ENCODE data around the gene MCRS1.
A peak's percentile ranks its signal among the peaks of the same experiment; 100 is the strongest.

MCRS1 gene

GRCh38 chr12:49556391-49557186 is 11.4 kb downstream of the MCRS1 start:
- DNase-seq (ENCODE audit: low spot score): no peak

DNA sequence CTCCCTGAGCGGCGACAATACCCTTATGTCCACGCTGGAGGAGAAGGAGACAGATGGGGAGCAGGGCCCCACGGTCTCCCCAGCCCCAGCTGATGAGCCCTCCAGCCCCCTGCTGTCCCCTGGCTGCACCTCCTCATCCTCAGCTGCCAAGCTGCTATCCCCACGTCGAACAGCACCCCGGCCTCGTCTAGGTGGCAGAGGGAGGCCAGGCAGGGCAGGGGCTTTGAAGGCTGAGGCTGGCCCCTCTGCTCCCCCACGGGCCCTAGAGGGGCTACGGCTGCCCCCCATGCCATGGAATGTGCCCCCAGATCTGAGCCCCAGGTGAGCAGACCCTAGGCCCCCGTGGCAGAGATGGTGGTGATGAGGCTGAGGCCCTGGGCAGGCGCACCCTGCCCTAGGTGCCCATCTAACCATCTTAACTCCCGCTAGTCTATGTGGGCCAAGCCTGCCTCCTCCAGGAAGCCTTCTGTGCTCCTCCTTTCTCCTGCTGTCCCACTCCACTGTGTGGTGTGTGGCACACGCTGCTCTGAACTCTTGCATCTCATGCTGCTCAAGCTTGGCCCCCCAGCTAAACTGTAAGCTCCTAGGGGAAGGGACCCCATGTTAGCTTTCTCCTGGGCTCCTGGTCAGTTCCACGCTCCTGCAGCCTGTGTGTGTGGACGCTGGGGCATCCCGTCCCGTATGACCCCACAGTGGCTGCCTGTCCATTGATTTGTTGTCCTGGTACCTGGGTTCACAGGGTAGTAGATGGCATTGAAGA is 12.1 kb downstream of the MCRS1 start:
- no peak for DNase-seq (ENCODE audit: low spot score)

DNA sequence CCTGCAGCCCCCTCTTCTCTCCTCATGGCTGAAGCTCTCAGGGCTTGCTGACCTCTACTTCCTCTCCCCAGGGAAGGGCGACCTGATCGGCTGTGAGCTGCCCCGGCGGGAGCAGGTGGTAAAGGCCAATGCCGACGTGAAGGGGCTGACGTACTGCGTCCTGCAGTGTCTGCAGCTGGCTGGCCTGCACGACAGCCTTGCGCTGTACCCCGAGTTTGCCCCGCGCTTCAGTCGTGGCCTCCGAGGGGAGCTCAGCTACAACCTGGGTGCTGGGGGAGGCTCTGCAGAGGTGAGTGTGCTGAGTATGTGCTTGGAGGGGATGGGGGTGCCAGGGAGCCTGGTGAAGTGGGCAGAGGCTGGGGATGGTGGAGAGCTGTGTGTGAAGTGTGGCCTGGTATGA is 13.7 kb downstream of the MCRS1 start:
- DNase-seq (ENCODE audit: low spot score): no peak

- DNase-seq (ENCODE audit: low spot score): peak; percentile 53
Measured at GRCh38 chr12:49553512-49554088, 14.3 kb downstream of the MCRS1 start.

DNA sequence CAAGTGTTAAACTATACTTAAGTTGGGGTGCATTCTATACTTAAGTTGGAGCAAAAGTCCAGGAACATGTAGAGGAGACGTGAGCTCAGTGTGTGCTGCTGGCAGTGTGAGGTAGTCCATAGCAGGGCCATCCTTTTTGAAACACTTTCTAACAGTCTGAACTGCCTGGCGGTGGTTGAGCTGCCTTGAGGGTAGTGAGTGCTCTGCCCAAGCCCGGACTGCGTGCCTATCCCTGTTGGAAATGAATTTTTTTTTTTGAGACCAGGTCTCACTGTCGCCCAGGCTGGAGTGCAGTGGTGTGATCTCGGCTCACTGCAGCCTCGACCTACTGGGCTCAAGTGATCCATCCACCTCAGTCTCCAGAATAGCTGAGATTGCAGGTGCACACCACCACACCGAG is 15.0 kb downstream of the MCRS1 start:
- no peak for DNase-seq (ENCODE audit: low spot score)

- no peak for DNase-seq (ENCODE audit: low spot score)
Measured at GRCh38 chr12:49552425-49552824, 15.5 kb downstream of the MCRS1 start.

- no peak for DNase-seq (ENCODE audit: low spot score)
Measured at GRCh38 chr12:49552014-49552413, 15.9 kb downstream of the MCRS1 start.

- no peak for DNase-seq (ENCODE audit: low spot score)
Measured at GRCh38 chr12:49550693-49551252, 17.2 kb downstream of the MCRS1 start.

GRCh38 chr12:49549735-49550692 is 17.9 kb downstream of the MCRS1 start:
- no peak for DNase-seq (ENCODE audit: low spot score)

GRCh38 chr12:49548822-49549648 is 18.9 kb downstream of the MCRS1 start:
- DNase-seq (ENCODE audit: low spot score): no peak

DNA sequence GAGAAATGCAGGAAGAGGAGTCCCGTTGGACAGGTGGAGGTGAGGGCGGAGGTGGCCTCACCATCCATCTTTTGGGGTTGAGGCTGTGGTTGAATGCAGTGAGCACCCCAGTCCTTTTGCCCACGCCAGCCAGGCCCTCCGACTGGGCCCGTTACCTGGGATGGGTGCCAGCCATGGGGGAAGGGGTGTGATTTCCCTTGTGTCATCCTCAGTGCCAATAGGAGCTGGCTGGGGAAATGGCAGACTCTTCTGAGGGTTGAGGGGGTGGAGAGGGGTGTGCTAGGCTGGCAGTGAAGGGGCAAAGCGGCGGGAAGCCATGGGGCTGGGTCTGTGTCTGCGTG is 19.5 kb downstream of the MCRS1 start:
- DNase-seq (ENCODE audit: low spot score): no peak

- no peak for DNase-seq (ENCODE audit: low spot score)
Measured at GRCh38 chr12:49547090-49547690, 20.8 kb downstream of the MCRS1 start.

- no peak for DNase-seq (ENCODE audit: low spot score)
Measured at GRCh38 chr12:49546481-49546880, 21.5 kb downstream of the MCRS1 start.

DNA sequence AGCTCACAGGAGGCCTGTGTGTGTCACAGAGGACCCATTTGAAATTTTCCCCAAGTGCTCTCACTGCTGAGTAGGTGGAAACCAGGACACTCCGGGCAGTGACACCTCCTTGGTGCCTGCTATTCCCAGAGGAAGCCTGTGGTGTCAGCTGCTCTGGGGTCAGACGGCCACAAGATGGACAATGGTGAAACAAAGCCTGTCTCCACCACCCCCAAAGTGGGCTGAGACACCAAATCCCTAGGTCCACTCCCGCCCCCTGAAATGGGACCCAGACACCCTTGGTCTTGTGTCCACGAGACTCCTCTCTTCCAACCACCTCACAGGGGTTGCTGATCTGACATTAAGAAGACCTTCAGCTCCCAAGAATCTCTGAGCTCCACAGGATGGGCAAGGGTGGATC is 22.1 kb downstream of the MCRS1 start:
- DNase-seq (ENCODE audit: low spot score): no peak

- no peak for DNase-seq (ENCODE audit: low spot score)
Measured at GRCh38 chr12:49543914-49544815, 23.8 kb downstream of the MCRS1 start.

DNA sequence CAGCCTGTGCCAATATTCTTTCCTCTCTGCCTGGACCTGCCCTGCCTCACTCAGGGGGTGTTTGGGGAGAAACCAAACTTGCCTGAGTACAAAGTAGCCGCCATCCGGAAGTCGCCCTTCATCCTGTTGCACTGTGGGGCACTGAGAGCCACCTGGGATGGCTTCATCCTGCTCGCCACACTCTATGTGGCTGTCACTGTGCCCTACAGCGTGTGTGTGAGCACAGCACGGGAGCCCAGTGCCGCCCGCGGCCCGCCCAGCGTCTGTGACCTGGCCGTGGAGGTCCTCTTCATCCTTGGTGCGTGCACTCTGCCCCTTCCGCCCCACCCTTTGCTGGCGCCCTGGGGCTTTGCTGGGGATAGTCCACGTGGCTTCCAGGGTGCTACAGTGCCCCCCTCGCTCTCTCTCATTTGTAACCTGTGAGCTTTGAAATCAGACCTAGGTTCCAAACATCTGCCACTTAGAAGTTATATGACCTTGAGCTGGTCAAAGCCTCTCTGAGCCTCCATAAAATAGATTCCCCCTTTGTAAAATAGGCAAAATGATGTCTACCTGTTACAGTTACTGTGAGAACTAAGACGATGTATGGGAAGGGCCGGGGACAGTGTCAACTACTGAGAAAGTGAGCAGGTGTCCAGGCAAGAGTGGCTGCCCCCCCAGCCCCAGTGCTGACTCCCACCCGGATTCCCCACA is 24.6 kb downstream of the MCRS1 start:
- no peak for DNase-seq (ENCODE audit: low spot score)

- no peak for DNase-seq (ENCODE audit: low spot score)
Measured at GRCh38 chr12:49542592-49543160, 25.3 kb downstream of the MCRS1 start.

DNA sequence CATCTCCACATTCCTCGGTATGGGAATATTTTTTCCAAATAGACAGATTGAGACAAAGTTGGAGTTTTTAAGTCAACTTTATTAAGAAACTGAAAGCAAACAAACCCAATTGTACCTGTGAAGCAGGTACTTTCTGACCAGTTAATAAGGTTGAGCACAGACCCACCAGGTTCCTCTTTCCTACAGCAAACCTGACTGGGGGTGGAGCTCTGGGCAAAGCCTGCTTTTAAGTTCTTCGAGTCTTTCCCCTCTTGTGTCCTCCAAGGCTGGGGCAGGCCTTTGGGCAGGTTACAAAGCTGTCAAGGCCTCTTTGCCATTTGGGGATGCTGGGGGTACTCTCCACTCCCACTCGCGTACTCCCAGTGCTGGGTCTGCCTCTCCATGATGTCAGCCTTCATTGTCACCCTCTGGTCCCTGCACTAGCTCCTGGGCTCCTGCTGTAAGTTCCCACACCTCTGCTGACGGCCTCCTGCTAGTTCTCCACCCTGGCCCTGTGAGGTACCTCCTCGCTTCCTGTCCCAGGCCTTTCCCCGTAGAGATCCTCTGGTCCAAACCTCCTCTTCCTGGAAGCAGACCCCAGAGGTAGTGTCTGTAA is 25.9 kb downstream of the MCRS1 start:
- no peak for DNase-seq (ENCODE audit: low spot score)
